Measurements from ENCODE around the gene ZMYND10. TPM values are rescaled to one million over a fixed set of nuclear protein-coding genes. Genes with fewer than 3 reads are reported as not detected.

Gene ZMYND10
- total and polyA plus RNA-seq, 9 of the 15 experiments (the other 6 are each of a cell fraction or from before 2014, with no cell fraction given) = 0.20 to 2.8 (median 0.70) TPM

DNA sequence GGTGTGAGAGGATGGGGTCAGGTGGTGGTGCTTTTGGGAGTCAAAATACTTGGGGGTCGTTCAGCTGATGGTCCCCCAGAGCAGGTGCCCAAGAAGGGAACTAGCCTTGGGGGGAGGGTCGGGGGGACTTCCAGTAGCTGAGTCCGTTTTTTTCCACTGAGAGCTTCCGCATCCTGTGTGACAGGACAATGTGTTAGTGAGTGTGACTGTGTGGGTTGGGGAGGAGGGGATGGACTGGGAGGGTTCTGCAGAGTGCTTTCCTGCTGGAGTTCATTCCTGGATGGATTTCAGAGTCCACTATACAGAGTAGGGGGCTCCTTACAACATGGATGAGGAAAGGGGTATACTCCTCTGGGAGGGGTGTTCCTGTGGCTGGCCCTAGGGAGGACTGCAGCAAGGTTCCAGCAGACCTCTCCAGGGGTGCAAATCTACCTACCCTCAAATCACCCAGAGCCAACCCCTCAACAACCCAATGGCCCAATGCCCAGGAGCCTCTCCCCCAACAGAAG lies 22.4 kb downstream of the ZMYND10 start (continued):
- TF ChIP-seq, protein P1, sequence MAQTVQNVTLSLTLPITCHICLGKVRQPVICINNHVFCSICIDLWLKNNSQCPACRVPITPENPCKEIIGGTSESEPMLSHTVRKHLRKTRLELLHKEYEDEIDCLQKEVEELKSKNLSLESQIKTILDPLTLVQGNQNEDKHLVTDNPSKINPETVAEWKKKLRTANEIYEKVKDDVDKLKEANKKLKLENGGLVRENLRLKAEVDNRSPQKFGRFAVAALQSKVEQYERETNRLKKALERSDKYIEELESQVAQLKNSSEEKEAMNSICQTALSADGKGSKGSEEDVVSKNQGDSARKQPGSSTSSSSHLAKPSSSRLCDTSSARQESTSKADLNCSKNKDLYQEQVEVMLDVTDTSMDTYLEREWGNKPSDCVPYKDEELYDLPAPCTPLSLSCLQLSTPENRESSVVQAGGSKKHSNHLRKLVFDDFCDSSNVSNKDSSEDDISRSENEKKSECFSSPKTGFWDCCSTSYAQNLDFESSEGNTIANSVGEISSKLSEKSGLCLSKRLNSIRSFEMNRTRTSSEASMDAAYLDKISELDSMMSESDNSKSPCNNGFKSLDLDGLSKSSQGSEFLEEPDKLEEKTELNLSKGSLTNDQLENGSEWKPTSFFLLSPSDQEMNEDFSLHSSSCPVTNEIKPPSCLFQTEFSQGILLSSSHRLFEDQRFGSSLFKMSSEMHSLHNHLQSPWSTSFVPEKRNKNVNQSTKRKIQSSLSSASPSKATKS (CRISPR knock-in tag; IDR thresholded peaks at IDR 0.05) = no peak
- TF ChIP-seq TEAD1 (CRISPR knock-in tag; IDR thresholded peaks at IDR 0.05) (no peak), CEBPG (CRISPR knock-in tag; IDR thresholded peaks at IDR 0.05) (no peak), CEBPG (tag; conservative IDR thresholded peaks at IDR 0.05 in 1 of 2, IDR thresholded peaks at IDR 0.05 in 1 of 2) (no peak), RUNX1 (IDR thresholded peaks at IDR 0.05; ENCODE audit: low read depth) (no peak), ZNF253 (CRISPR knock-in tag; conservative IDR thresholded peaks at IDR 0.05) (no peak)
- TF ChIP-seq, protein P2, sequence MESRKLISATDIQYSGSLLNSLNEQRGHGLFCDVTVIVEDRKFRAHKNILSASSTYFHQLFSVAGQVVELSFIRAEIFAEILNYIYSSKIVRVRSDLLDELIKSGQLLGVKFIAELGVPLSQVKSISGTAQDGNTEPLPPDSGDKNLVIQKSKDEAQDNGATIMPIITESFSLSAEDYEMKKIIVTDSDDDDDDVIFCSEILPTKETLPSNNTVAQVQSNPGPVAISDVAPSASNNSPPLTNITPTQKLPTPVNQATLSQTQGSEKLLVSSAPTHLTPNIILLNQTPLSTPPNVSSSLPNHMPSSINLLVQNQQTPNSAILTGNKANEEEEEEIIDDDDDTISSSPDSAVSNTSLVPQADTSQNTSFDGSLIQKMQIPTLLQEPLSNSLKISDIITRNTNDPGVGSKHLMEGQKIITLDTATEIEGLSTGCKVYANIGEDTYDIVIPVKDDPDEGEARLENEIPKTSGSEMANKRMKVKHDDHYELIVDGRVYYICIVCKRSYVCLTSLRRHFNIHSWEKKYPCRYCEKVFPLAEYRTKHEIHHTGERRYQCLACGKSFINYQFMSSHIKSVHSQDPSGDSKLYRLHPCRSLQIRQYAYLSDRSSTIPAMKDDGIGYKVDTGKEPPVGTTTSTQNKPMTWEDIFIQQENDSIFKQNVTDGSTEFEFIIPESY (CRISPR knock-in tag; IDR thresholded peaks at IDR 0.05) = no peak

Data from K562 (cell line).